Right ventricle myocardium superior (tissue), 1 donor: ENCODE data around the gene FCN3. TPM values are rescaled to one million over a fixed set of nuclear protein-coding genes. Genes with fewer than 3 reads are reported as not detected.
A peak's percentile ranks its signal among the peaks of the same experiment; 100 is the strongest.

Source experiments
- ATAC-seq: fragments of 200-7000 bp; cut with Tn5 transposase; one replicate; pipeline ENCODE4 v1.9.1; 2020; ENCODE audit warnings: mild to moderate bottlenecking; ENCODE audit not compliant: poor library complexity
- DNase-seq: peaks from one replicate; pipeline ENCODE4 v3.0.0-alpha.2; 2020
- intact Hi-C: fragments of 100-400 bp; cut with DNase I; formaldehyde crosslinking; loops from one replicate; pipeline ENCODE4 v1.11.2; 2022
- total RNA-seq: library from RNA; stranded (reverse); fragmentation: NEBNext Ultra II Directional; extraction: Animal tissue kit (Norgen Biotek cat#: 25700); gene quantifications from one replicate; pipeline ENCODE4 v1.2.1, GENCODE V29; 2021
- donor health status: DM: no; HTN: yes; CAD: no; lungs with severe emphysema.

The FCN3 gene
- total RNA-seq, 1 donor from 2014 or later, result 15.8 TPM

DNA sequence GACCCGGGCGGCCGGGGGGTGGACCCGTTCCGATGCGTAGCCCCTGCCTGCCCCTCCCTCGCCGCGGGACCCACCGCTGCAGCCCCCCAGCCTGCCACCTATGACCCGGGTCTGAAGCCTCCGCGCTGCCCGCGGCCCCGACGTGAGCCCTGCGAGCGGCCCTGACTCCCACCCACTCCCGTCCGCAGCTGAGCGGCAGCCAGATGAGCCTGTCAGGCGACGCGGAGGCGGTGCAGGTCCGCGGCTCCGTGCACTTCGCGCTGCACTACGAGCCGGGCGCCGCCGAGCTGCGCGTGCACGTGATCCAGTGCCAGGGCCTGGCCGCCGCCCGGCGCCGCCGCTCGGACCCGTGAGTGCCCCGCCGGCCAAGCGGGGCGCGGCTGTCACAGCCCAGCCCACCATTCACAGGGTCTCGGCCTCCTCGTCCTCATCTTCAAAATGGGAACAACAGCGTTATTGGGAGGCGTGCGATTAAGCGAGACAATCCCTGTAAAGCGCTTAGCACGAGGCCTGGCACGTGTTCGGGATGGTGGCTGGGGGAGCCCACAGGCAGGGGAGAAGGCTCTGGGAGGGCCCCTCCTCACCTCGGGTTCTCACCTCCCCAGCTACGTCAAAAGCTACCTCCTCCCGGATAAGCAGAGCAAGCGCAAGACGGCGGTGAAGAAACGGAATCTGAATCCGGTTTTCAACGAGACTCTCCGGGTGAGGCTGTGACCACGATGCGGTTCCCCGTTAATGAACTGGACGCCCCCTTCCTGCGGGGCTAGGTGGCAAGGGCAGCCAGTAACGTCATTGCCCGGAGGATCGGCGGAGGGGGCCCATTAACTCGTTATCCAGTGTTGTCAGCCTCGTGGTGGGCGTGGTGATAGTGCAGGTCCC, 24.6 kb downstream of the FCN3 start:
- intact Hi-C loops, result no loop called here
- DNase-seq, result peak; percentile 78
- ATAC-seq, result peak; percentile 71

- intact Hi-C loops, result no loop called here
- ATAC-seq (peak; percentile 41), DNase-seq (peak; percentile 49)
Observed at GRCh38 chr1:27348861-27349783, 25.5 kb downstream of the FCN3 start.

GRCh38 chr1:27346991-27347624, 27.5 kb downstream of the FCN3 start:
- ATAC-seq (no peak), DNase-seq (no peak)
- intact Hi-C loops, result no loop called here

- ATAC-seq (no peak), DNase-seq (no peak)
- intact Hi-C loops, result no loop called here
Observed at GRCh38 chr1:27346357-27346756, 28.3 kb downstream of the FCN3 start.

- DNase-seq (no peak), ATAC-seq (no peak)
- intact Hi-C loops, result no loop called here
Observed at GRCh38 chr1:27345272-27345671, 29.4 kb downstream of the FCN3 start.

DNA sequence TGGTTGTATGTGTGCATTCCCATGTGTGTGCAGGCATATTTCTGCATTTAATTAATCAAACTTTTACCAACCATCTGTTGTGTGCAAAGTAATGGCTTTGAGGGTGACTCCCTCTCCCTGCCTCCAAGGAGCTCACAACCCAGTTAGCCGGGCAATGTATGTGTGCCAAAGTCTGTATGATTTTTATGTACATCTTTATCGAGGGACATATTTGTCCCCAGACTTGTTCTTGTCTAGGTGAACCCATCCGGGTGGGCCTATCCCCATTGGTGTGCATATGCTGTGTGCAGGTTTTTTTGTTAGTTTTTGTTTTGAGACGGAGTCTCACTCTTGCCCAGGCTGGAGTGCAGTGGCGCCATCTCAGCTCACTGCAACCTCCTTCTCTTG, 31.0 kb downstream of the FCN3 start:
- intact Hi-C loops, result no loop called here
- ATAC-seq, result no peak

GRCh38 chr1:27342778-27343638, 31.6 kb downstream of the FCN3 start:
- peak; percentile 65 for DNase-seq
- intact Hi-C loops, result no loop called here
- peak; percentile 26 for ATAC-seq

More for the DNA sequence above, 31.0 kb downstream of the FCN3 start:
- no peak for DNase-seq

- intact Hi-C loops, result no loop called here
- DNase-seq, result no peak
- ATAC-seq, result peak; percentile 16
Observed at GRCh38 chr1:27342391-27342777, 32.2 kb downstream of the FCN3 start.

DNA sequence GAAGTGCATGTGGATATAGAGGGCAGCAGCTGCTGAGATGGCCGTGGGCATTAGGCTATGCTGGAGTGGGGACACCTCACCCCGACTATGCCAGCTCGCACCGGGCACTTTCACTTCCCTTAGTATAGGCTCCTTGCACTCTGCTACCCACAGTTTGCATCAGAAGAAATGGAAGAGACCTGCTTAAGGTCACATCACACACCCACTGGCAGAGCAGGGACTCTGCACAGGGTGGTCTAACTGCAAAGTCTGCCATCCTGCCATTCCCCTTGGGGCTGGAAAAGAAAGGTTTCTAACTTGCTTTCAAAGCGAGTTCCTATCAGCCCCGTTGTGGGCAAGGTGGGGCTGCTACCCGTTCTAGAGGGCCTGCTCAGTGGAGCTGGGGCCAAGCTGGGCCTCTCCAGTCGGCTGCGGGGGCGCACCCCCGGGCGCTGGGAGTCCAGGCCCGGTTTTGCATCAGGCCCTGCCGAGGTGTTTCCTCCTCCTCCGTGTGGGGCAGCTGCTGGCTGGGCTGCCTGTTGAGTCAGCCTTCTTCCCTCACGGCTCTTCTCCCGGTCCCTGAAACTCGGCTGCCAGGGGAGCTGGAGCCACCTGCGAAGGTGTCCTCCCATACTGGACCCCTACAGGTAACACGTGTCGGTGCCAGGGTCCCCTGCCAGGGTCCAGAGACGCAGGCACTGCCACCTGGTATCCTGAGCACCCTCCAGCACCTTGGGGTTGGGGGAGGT, 32.9 kb downstream of the FCN3 start, which contains the start of gene SYTL1:
TSS of gene SYTL1 (plus strand) at position 498 of the 728 bp plus-strand sequence. CDS start 3,313 bp downstream, outside the sequence.
- ATAC-seq (peak; percentile 28), DNase-seq (peak; percentile 61)
- intact Hi-C loops, result no loop called here

DNA sequence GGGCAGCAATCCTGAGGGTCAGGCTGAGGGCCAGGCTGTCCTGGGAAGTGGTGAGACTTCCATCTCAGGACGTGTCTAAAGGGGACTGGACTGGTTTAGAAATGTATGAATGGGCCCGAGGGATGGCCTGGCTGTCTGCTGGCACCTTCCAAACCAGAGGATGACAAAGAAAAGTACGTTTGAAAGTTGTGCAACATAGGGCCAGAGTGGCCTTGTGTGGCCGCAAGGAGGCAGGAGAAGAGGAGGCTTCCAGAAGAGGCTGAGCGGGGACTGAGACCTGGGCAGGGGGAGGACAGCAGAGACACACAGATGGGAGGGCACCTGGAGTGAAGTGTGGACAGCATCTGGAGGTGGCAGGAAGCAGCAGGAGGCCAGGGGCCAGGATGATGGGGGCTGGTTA, 35.4 kb downstream of the FCN3 start:
- intact Hi-C loops, result no loop called here
- ATAC-seq, result no peak
- no peak for DNase-seq

GRCh38 chr1:27338751-27339150, 35.9 kb downstream of the FCN3 start:
- intact Hi-C loops, result no loop called here
- DNase-seq (no peak), ATAC-seq (no peak)

DNA sequence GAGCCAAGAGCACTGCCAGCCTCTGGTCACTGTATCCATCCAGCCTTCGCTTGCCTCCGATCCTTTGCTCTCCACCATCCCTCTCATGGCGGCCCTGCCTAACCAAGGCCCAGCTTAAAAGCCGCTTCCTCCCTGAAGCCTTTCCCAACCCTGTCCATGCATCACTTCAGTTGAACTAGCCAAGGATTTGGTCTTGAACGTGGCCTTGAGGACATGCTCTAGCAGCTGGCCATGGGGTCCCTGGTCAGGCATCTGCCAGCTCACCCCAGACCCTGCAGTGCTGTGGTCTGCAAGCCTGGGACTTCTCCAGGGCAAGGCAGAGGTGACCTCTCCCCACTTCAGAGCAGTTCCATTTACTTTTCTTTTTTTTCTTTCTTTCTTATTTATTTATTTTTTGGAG, 37.9 kb downstream of the FCN3 start:
- DNase-seq (no peak), ATAC-seq (no peak)
- intact Hi-C loops, result no loop called here

GRCh38 chr1:27335506-27336422, 38.9 kb downstream of the FCN3 start:
- intact Hi-C loops, result no loop called here
- no peak for DNase-seq
- no peak for ATAC-seq

GRCh38 chr1:27333717-27334279, 40.8 kb downstream of the FCN3 start:
- intact Hi-C loops, result no loop called here
- no peak for ATAC-seq
- no peak for DNase-seq

GRCh38 chr1:27332536-27333281, 41.9 kb downstream of the FCN3 start:
- intact Hi-C loops, result no loop called here
- peak; percentile 50 for ATAC-seq
- peak; percentile 71 for DNase-seq

DNA sequence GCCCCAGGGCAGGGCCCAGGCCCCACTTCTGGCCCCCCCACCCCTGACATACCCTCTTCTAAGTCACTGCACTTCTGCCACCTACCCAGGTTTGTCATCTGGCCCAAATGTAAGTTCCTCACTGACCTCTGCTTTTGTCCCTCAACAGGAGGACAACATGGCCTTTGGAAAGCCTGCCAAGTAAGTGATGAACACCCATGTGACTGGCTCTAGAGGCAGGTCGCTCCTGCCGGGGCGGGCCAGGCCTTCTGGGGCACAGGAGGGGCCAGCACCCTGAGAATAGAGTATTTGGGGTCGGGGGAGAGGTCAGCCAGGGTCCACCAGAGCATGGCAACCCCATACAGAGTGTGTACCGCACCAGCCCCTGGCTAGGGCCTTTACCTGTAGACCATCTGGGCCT, 42.7 kb downstream of the FCN3 start:
- no peak for DNase-seq
- ATAC-seq, result peak; percentile 63
- intact Hi-C loops, result no loop called here
